ENCODE results near the gene C5. TPM values are rescaled to one million over a fixed set of nuclear protein-coding genes. Genes with fewer than 3 reads are reported as not detected.

The C5 gene
- total and polyA plus RNA-seq, 9 of the 15 experiments (the other 6 are each of a cell fraction or from before 2014, with no cell fraction given) = 0.08 to 0.91 (median 0.42) TPM

DNA sequence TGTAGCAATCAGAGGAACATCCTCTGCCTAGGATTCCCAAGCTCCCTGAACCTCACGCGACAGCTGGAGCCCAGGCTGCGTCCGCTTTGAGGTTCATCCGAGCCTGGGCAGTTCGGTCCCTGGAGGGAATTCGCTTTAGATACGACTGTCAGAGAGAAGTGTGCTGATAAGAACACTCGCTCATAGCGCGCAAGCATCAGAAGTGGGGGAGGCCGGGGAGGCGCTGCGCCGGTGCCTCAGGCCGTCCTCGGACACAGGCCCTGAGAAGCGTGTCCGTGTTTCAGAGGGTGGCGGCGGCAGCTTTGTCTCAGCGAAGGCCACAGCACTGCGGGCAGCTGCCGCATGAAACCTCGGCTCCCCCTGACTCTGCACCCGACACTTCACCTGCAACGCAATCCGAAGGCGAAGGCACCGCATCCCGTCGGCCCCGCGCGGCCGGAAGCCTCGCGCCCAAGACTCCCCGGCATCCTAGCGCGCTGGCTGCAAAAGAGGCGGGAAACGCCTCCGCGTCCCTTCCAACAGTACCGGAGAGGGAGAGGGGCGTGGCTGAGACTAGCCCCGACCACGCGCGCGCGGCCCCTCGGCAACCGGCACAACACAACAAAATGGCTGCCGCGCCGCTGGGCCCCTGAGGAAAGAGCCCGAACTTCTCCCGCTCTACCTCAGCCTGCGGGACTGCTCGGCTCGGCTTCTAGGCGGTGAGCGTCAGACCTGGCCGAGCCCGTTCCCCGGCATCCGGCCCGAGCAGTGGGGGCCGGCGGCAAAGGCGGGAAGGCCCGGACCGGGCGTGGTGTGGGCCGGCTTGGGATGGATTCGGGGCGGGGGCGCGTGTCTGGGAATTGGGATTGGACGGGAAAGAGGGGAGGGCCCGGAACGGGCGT is 24.5 kb upstream of the C5 start, which contains the start of gene CNTRL (continued):
- no peak for TF ChIP-seq GATAD2B (IDR thresholded peaks at IDR 0.05; ENCODE audit: borderline replicate concordance)
- TF ChIP-seq, protein P1, sequence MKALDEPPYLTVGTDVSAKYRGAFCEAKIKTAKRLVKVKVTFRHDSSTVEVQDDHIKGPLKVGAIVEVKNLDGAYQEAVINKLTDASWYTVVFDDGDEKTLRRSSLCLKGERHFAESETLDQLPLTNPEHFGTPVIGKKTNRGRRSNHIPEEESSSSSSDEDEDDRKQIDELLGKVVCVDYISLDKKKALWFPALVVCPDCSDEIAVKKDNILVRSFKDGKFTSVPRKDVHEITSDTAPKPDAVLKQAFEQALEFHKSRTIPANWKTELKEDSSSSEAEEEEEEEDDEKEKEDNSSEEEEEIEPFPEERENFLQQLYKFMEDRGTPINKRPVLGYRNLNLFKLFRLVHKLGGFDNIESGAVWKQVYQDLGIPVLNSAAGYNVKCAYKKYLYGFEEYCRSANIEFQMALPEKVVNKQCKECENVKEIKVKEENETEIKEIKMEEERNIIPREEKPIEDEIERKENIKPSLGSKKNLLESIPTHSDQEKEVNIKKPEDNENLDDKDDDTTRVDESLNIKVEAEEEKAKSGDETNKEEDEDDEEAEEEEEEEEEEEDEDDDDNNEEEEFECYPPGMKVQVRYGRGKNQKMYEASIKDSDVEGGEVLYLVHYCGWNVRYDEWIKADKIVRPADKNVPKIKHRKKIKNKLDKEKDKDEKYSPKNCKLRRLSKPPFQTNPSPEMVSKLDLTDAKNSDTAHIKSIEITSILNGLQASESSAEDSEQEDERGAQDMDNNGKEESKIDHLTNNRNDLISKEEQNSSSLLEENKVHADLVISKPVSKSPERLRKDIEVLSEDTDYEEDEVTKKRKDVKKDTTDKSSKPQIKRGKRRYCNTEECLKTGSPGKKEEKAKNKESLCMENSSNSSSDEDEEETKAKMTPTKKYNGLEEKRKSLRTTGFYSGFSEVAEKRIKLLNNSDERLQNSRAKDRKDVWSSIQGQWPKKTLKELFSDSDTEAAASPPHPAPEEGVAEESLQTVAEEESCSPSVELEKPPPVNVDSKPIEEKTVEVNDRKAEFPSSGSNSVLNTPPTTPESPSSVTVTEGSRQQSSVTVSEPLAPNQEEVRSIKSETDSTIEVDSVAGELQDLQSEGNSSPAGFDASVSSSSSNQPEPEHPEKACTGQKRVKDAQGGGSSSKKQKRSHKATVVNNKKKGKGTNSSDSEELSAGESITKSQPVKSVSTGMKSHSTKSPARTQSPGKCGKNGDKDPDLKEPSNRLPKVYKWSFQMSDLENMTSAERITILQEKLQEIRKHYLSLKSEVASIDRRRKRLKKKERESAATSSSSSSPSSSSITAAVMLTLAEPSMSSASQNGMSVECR (CRISPR knock-in tag; IDR thresholded peaks at IDR 0.05) = peak; percentile 97
- peak; percentile 87; the same call in 1 of the 2 replicates for TF ChIP-seq TGIF2 (CRISPR knock-in tag; IDR thresholded peaks at IDR 0.05)
- TF ChIP-seq ZNF143 (CRISPR knock-in tag; IDR thresholded peaks at IDR 0.05) = peak; percentile 68
- TF ChIP-seq TAF1 (IDR thresholded peaks at IDR 0.05; ENCODE audit: control insufficient read depth, extremely low read depth, insufficient read depth, low read length, severe bottlenecking) = peak; percentile 77
- peak; percentile 94 for TF ChIP-seq KLF13 (tag; IDR thresholded peaks at IDR 0.05; ENCODE audit: borderline replicate concordance, low read depth)
- no peak; the same call in 1 of the 2 replicates for TF ChIP-seq ZNF316 (IDR thresholded peaks at IDR 0.05)
- TF ChIP-seq KAT7 (CRISPR knock-in tag; IDR thresholded peaks at IDR 0.05; ENCODE audit: borderline replicate concordance) = no peak; the same call in none of the 2 replicates
- TF ChIP-seq, protein P2, sequence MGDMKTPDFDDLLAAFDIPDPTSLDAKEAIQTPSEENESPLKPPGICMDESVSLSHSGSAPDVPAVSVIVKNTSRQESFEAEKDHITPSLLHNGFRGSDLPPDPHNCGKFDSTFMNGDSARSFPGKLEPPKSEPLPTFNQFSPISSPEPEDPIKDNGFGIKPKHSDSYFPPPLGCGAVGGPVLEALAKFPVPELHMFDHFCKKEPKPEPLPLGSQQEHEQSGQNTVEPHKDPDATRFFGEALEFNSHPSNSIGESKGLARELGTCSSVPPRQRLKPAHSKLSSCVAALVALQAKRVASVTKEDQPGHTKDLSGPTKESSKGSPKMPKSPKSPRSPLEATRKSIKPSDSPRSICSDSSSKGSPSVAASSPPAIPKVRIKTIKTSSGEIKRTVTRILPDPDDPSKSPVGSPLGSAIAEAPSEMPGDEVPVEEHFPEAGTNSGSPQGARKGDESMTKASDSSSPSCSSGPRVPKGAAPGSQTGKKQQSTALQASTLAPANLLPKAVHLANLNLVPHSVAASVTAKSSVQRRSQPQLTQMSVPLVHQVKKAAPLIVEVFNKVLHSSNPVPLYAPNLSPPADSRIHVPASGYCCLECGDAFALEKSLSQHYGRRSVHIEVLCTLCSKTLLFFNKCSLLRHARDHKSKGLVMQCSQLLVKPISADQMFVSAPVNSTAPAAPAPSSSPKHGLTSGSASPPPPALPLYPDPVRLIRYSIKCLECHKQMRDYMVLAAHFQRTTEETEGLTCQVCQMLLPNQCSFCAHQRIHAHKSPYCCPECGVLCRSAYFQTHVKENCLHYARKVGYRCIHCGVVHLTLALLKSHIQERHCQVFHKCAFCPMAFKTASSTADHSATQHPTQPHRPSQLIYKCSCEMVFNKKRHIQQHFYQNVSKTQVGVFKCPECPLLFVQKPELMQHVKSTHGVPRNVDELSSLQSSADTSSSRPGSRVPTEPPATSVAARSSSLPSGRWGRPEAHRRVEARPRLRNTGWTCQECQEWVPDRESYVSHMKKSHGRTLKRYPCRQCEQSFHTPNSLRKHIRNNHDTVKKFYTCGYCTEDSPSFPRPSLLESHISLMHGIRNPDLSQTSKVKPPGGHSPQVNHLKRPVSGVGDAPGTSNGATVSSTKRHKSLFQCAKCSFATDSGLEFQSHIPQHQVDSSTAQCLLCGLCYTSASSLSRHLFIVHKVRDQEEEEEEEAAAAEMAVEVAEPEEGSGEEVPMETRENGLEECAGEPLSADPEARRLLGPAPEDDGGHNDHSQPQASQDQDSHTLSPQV (IDR thresholded peaks at IDR 0.05) = peak; percentile 92
- peak; percentile 89 for TF ChIP-seq GABPB1 (CRISPR knock-in tag; IDR thresholded peaks at IDR 0.05)
- TF ChIP-seq, protein P3, sequence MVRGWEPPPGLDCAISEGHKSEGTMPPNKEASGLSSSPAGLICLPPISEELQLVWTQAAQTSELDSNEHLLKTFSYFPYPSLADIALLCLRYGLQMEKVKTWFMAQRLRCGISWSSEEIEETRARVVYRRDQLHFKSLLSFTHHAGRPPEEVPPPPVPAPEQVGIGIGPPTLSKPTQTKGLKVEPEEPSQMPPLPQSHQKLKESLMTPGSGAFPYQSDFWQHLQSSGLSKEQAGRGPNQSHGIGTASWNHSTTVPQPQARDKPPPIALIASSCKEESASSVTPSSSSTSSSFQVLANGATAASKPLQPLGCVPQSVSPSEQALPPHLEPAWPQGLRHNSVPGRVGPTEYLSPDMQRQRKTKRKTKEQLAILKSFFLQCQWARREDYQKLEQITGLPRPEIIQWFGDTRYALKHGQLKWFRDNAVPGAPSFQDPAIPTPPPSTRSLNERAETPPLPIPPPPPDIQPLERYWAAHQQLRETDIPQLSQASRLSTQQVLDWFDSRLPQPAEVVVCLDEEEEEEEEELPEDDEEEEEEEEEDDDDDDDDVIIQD (CRISPR knock-in tag; IDR thresholded peaks at IDR 0.05) = no peak
- no peak for TF ChIP-seq ZNF184 (CRISPR knock-in tag; IDR thresholded peaks at IDR 0.05)
- TF ChIP-seq CSDE1 (IDR thresholded peaks at IDR 0.05) = no peak
- no peak; the same call in 1 of the 2 replicates for TF ChIP-seq DIDO1 (tag; IDR thresholded peaks at IDR 0.05; ENCODE audit: low read depth)
- no peak for TF ChIP-seq SP2 (IDR thresholded peaks at IDR 0.05; ENCODE audit: extremely low read depth, low read depth, low read length, poor library complexity, severe bottlenecking)
